ENCODE measurements around the gene MDC1. TPM values are rescaled to one million over a fixed set of nuclear protein-coding genes. Genes with fewer than 3 reads are reported as not detected.
"Not testable (repeated sequence)": the region's sequence is repeated elsewhere in the genome, so short reads cannot be mapped to it uniquely, and the experiment has no call there.

Gene MDC1
- total and polyA plus RNA-seq, 4 donors = 7.4 to 34.5 (median 32.3) TPM

- Histone ChIP-seq H3K4me1 (ENCODE audit: control insufficient read depth in 1 of 2, insufficient read depth in 2 of 2, low read length in 2 of 2) (peaks cover 0 to 2% of the 10 kb centered on the region in 2 donors), H3K27me3 (ENCODE audit: control insufficient read depth in 1 of 2, insufficient read depth in 2 of 2, low read length in 1 of 2) (no peaks in the 10 kb centered on the region), H3K36me3 (ENCODE audit: control insufficient read depth in 1 of 2, insufficient read depth in 2 of 2, low read length in 1 of 2) (no peaks in the 10 kb centered on the region), H3K4me3 (ENCODE audit: low read length in 2 of 2) (no peak overlapping the region), H3K27ac (ENCODE audit: low read depth in 1 of 2, low read length in 2 of 2) (no peak overlapping the region), H3K9me3 (ENCODE audit: control insufficient read depth, low read length) (no peaks in the 10 kb centered on the region)
- intact Hi-C loops (cut with DNase I) = no loop called here
- 94 to 95% methylated on average over 4 of the region's 4 CpGs for WGBS, 2 donors
- ATAC-seq (ENCODE audit: low FRiP score) (no peak), DNase-seq (no peak)
Observed at GRCh38 chr6:30761791-30762429, 44.8 kb upstream of the MDC1 start.

- H3K4me1 ChIP-seq (ENCODE audit: control insufficient read depth in 1 of 2, insufficient read depth in 2 of 2, low read length in 2 of 2) = peaks cover 0 to 2% of the 10 kb centered on the region in 2 donors
- no peak for ATAC-seq (ENCODE audit: low FRiP score)
- no peaks in the 10 kb centered on the region for H3K9me3 ChIP-seq (ENCODE audit: control insufficient read depth, low read length)
- no peaks in the 10 kb centered on the region for H3K27me3 ChIP-seq (ENCODE audit: control insufficient read depth in 1 of 2, insufficient read depth in 2 of 2, low read length in 1 of 2)
- H3K27ac ChIP-seq (ENCODE audit: low read depth in 1 of 2, low read length in 2 of 2) = no peak overlapping the region
- no peaks in the 10 kb centered on the region for H3K36me3 ChIP-seq (ENCODE audit: control insufficient read depth in 1 of 2, insufficient read depth in 2 of 2, low read length in 1 of 2)
- DNase-seq = no peak
- intact Hi-C loops (cut with DNase I) = no loop called here
- H3K4me3 ChIP-seq (ENCODE audit: low read length in 2 of 2) = no peak overlapping the region
- WGBS, 2 donors = 49 to 52% methylated on average over 8 of the region's 8 CpGs
Observed at GRCh38 chr6:30760549-30760948, 43.5 kb upstream of the MDC1 start.

GRCh38 chr6:30759575-30760239, 42.6 kb upstream of the MDC1 start:
- peak overlapping the region in 1 of 2 donors; percentile 87 for H3K27ac ChIP-seq (ENCODE audit: low read depth in 1 of 2, low read length in 2 of 2)
- H3K9me3 ChIP-seq (ENCODE audit: control insufficient read depth, low read length) = no peaks in the 10 kb centered on the region
- peaks cover 0 to 2% of the 10 kb centered on the region in 2 donors for H3K4me1 ChIP-seq (ENCODE audit: control insufficient read depth in 1 of 2, insufficient read depth in 2 of 2, low read length in 2 of 2)
- 66 to 68% methylated on average over 10 of the region's 10 CpGs for WGBS, 2 donors
- H3K27me3 ChIP-seq (ENCODE audit: control insufficient read depth in 1 of 2, insufficient read depth in 2 of 2, low read length in 1 of 2) = no peaks in the 10 kb centered on the region
- intact Hi-C loops (cut with DNase I) = no loop called here
- no peak overlapping the region for H3K4me3 ChIP-seq (ENCODE audit: low read length in 2 of 2)
- ATAC-seq (ENCODE audit: low FRiP score) (no peak), DNase-seq (peak in 1 of 2 donors; percentile 84)
- H3K36me3 ChIP-seq (ENCODE audit: control insufficient read depth in 1 of 2, insufficient read depth in 2 of 2, low read length in 1 of 2) = no peaks in the 10 kb centered on the region

GRCh38 chr6:30757261-30757904, 40.3 kb upstream of the MDC1 start:
- H3K36me3 ChIP-seq (ENCODE audit: control insufficient read depth in 1 of 2, insufficient read depth in 2 of 2, low read length in 1 of 2) = no peaks in the 10 kb centered on the region
- H3K4me1 ChIP-seq (ENCODE audit: control insufficient read depth in 1 of 2, insufficient read depth in 2 of 2, low read length in 2 of 2) = peaks cover 0 to 2% of the 10 kb centered on the region in 2 donors
- no peak overlapping the region for H3K4me3 ChIP-seq (ENCODE audit: low read length in 2 of 2)
- intact Hi-C loops (cut with DNase I) = no loop called here
- WGBS, 2 donors = 92% methylated on average over 1 of the region's 1 CpG
- no peaks in the 10 kb centered on the region for H3K9me3 ChIP-seq (ENCODE audit: control insufficient read depth, low read length)
- ATAC-seq (ENCODE audit: low FRiP score) = no peak
- no peak overlapping the region for H3K27ac ChIP-seq (ENCODE audit: low read depth in 1 of 2, low read length in 2 of 2)
- no peak for DNase-seq
- no peaks in the 10 kb centered on the region for H3K27me3 ChIP-seq (ENCODE audit: control insufficient read depth in 1 of 2, insufficient read depth in 2 of 2, low read length in 1 of 2)

GRCh38 chr6:30756405-30757003, 39.4 kb upstream of the MDC1 start:
- ATAC-seq (ENCODE audit: low FRiP score); H3K4me3 ChIP-seq (ENCODE audit: low read length in 2 of 2); H3K9me3 ChIP-seq (ENCODE audit: control insufficient read depth, low read length); H3K36me3 ChIP-seq (ENCODE audit: control insufficient read depth in 1 of 2, insufficient read depth in 2 of 2, low read length in 1 of 2); H3K27ac ChIP-seq (ENCODE audit: low read depth in 1 of 2, low read length in 2 of 2); H3K4me1 ChIP-seq (ENCODE audit: control insufficient read depth in 1 of 2, insufficient read depth in 2 of 2, low read length in 2 of 2); intact Hi-C loops (cut with DNase I); DNase-seq; H3K27me3 ChIP-seq (ENCODE audit: control insufficient read depth in 1 of 2, insufficient read depth in 2 of 2, low read length in 1 of 2): not testable (repeated sequence)
- WGBS, 2 donors = 94 to 96% methylated on average over 7 of the region's 7 CpGs

- 80 to 91% methylated on average over 3 of the region's 3 CpGs for whole genome bisulfite sequencing, 2 donors
- H3K27ac ChIP-seq (ENCODE audit: low read depth in 1 of 2, low read length in 2 of 2) = no peak overlapping the region
- H3K4me3 ChIP-seq (ENCODE audit: low read length in 2 of 2) = no peak overlapping the region
- no peak for ATAC-seq (ENCODE audit: low FRiP score)
- intact Hi-C loops (cut with DNase I) = no loop called here
- H3K36me3 ChIP-seq (ENCODE audit: control insufficient read depth in 1 of 2, insufficient read depth in 2 of 2, low read length in 1 of 2) = no peaks in the 10 kb centered on the region
- no peaks in the 10 kb centered on the region for H3K27me3 ChIP-seq (ENCODE audit: control insufficient read depth in 1 of 2, insufficient read depth in 2 of 2, low read length in 1 of 2)
- peaks cover 0 to 2% of the 10 kb centered on the region in 2 donors for H3K4me1 ChIP-seq (ENCODE audit: control insufficient read depth in 1 of 2, insufficient read depth in 2 of 2, low read length in 2 of 2)
- DNase-seq = no peak
- no peaks in the 10 kb centered on the region for H3K9me3 ChIP-seq (ENCODE audit: control insufficient read depth, low read length)
Observed at GRCh38 chr6:30754631-30755030, 37.5 kb upstream of the MDC1 start.

GRCh38 chr6:30752157-30752927, 35.3 kb upstream of the MDC1 start:
- Histone ChIP-seq H3K4me3 (ENCODE audit: low read length in 2 of 2) (no peak overlapping the region), H3K27ac (ENCODE audit: low read depth in 1 of 2, low read length in 2 of 2) (peak overlapping the region; percentile 95 to 98), H3K9me3 (ENCODE audit: control insufficient read depth, low read length) (no peaks in the 10 kb centered on the region), H3K36me3 (ENCODE audit: control insufficient read depth in 1 of 2, insufficient read depth in 2 of 2, low read length in 1 of 2) (no peaks in the 10 kb centered on the region), H3K4me1 (ENCODE audit: control insufficient read depth in 1 of 2, insufficient read depth in 2 of 2, low read length in 2 of 2) (no peaks in the 10 kb centered on the region), H3K27me3 (ENCODE audit: control insufficient read depth in 1 of 2, insufficient read depth in 2 of 2, low read length in 1 of 2) (no peaks in the 10 kb centered on the region)
- 1 to 4% methylated on average over 12 of the region's 12 CpGs for WGBS, 2 donors
- intact Hi-C loops (cut with DNase I) = loop anchor here (1.0 to 2.0 kb wide), 2 partner anchors 28 to 29 kb away; no protein-coding TSS in a partner anchor
- peak; percentile 96 for ATAC-seq (ENCODE audit: low FRiP score)
- peak; percentile 99 for DNase-seq

- ATAC-seq (ENCODE audit: low FRiP score) = no peak
- H3K27ac ChIP-seq (ENCODE audit: low read depth in 1 of 2, low read length in 2 of 2) = no peak overlapping the region
- intact Hi-C loops (cut with DNase I) = no loop called here
Observed at GRCh38 chr6:30750379-30750668, 33.2 kb upstream of the MDC1 start.

More at GRCh38 chr6:30750379-30750668, 33.2 kb upstream of the MDC1 start:
- H3K4me3 ChIP-seq (ENCODE audit: low read length in 2 of 2) = no peak overlapping the region
- no peaks in the 10 kb centered on the region for H3K4me1 ChIP-seq (ENCODE audit: control insufficient read depth in 1 of 2, insufficient read depth in 2 of 2, low read length in 2 of 2)
- no peaks in the 10 kb centered on the region for H3K27me3 ChIP-seq (ENCODE audit: control insufficient read depth in 1 of 2, insufficient read depth in 2 of 2, low read length in 1 of 2)
- no peak for DNase-seq
- no peaks in the 10 kb centered on the region for H3K9me3 ChIP-seq (ENCODE audit: control insufficient read depth, low read length)
- no peaks in the 10 kb centered on the region for H3K36me3 ChIP-seq (ENCODE audit: control insufficient read depth in 1 of 2, insufficient read depth in 2 of 2, low read length in 1 of 2)

Measured in aorta (tissue), 5 donors.